Activated naive CD4-positive, alpha-beta T cell (primary cell): Measurements from ENCODE around the gene RNF34.
"Not testable (repeated sequence)": the region's sequence is repeated elsewhere in the genome, so short reads cannot be mapped to it uniquely, and the experiment has no call there.

Source experiments
- DNase-seq, 4 experiments: peaks; one replicate each; lab custom pipeline; 2025; lab: John Stamatoyannopoulos, UW

RNF34 gene

DNA sequence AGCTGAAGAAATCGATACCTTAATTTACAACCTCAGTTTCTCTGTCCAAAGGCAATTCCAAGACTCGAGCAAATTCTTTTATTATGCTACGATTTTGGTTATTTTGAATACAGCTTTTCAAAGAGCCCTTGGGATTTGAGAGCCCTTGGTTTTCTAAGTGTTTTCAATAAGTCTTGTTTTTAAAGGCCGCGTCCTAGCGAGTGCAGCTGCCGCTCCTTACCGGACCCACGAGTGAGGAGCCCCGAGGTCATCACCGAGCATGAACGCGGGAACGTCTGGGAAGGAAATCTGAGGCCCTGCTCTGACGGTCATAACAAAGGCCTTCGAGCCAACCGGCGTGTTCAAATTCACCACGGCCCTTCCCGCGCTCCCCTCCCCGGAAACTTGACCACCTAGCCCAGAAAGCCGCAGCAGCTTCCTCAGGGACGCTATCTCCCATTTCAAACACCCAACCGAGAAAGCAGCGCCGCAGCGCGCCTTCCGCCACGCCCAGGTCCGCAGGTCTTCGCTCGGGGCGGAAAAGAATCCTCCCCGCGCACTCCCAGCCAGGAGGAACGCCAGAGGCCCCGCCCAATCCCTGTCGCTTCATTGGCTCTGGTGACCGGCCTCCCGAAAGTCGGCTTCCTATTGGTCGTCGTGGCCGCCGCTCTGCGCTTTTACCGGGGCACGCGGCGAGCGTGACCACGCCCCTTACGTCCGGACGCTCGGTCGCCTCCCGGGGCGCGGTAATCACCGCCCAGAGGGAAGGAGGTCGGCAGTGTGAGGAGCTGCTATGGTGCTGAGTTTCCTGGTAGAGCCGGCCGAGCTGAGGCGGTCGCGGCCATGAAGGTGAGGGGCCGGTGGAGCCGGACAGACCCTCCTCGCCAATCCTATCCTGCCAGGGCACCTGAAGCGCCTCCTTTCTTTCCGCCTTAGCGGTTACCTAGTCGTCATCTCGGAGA is at the start of gene RNF34:
RNF34 (plus strand) TSS at position 728 of the 941 bp plus-strand sequence; CDS start at position 823, 95 bp downstream.
- peak; percentile 86 to 96 (median 92) for DNase-seq

- peak; percentile 67 to 81 (median 72) for DNase-seq
These were observed 47.9 kb upstream of the RNF34 start, which contains the start of gene ANAPC5 for GRCh38 chr12:121351820-121352681. ANAPC5 (minus strand) TSS chr12:121352411; CDS start chr12:121352340, 71 bp downstream.

DNA sequence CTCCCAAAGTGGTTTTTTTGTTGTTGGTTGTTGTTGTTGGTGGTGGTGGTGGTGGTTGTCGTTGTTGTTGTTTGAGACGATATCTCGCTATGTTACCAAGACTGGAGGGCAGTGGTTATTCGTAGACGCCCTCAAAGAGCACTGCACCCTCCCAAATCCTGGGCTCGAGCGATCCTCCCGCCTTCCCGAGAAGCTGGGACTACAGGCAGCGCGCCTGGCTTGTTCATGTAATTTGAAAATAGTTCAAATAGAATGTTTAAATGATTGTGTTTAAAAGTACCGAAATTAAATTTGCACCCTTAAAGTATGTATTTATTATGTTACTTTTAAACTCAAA is 47.3 kb upstream of the RNF34 start:
- no peak for DNase-seq

DNA sequence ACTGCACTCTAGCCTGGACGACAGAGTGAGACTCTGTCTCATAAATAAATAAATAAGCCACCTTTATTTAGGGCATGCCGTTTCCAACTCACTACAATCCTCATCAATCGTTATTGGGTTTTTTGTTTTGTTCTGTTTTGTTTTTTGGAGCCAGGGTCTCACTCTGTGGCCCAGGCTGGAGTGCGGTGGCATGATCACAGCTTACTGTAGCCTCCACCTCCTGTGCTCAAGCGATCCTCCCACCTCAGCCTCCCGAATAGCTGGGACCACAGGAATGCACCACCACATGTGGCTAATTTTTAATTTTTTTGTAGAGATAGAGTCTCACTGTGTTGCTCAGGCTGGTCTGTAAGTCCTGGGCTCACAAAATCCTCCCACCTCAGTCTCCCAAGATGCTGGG is 44.1 kb upstream of the RNF34 start:
- no peak for DNase-seq

DNA sequence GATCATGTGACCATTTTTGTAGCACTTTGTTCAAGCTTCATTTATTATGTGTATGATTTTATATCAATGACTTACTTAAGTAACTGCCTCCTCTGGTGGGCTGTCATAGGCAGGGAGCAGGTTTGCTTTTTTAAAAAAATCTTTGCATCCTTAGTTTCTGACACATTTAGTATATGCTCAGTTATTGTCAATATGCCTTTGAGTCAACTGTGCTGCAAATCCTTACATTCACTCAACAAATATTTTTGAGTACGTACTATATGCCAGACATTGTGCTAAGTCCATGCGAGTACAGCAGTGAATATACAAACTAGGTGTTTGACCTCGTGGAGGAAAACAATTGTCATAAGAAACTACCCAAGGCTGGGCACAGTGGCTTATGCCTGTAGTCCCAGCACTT is 43.3 kb upstream of the RNF34 start:
- DNase-seq = no peak

GRCh38 chr12:121357331-121357730 is 42.6 kb upstream of the RNF34 start:
- DNase-seq = no peak

GRCh38 chr12:121358073-121358472 is 41.8 kb upstream of the RNF34 start:
- no peak for DNase-seq

GRCh38 chr12:121364683-121365121 is 35.2 kb upstream of the RNF34 start:
- no peak for DNase-seq

DNA sequence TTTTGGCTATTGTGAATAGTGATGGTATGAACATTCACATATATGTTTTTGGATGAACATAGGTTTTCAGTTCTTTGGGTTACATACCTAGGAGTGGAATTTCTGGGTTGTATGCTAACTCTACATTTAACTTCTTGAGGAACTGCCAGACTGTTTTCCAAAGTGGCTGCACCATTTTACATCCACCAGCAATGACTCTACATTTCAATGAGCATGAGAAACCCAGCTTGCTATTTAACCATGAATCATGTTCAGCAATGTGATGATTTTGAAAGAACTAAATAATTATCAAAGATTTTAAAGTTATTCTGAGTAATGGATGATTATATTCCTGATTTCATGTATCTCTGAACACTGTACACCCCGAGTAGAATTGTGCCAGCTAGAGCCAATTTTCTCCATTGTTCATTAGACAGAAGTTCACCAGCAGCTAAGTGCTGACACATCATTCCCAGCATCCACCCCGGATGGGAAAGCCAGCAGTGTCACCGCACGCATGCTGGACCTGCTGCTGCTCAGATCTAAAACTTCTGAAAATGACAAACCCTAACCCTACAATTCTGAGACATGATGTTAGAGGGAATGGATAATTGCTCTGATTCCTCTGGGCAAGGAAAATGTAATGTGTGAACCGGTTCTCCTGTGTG is 34.4 kb upstream of the RNF34 start:
- no peak for DNase-seq

DNA sequence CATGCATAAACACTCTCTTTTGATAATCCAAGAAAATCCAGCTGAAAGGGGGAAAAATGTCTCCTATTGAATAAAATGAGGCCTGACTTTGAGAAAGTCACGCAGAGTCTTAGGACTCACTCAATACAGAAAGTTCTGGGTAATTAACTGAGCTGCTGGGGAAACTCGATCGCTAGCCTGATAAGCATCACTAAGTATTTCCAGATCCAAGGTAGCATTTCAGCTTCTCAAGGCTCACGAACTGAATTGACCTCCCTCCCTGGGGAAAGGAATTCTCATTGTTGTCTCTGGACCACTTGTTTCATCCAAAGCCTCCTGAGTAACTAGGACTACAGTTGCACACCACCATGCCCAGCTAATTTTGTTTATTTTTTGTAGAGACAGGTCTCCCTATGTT is 33.9 kb upstream of the RNF34 start:
- no peak for DNase-seq

GRCh38 chr12:121371404-121371803 is 28.5 kb upstream of the RNF34 start:
- no peak for DNase-seq

- DNase-seq = no peak
These were observed 26.2 kb upstream of the RNF34 start for GRCh38 chr12:121373755-121374154.

- not testable (repeated sequence) for DNase-seq
These were observed 25.6 kb upstream of the RNF34 start for GRCh38 chr12:121374336-121374735.

GRCh38 chr12:121374945-121375584 is 24.9 kb upstream of the RNF34 start:
- not testable (repeated sequence) for DNase-seq

DNA sequence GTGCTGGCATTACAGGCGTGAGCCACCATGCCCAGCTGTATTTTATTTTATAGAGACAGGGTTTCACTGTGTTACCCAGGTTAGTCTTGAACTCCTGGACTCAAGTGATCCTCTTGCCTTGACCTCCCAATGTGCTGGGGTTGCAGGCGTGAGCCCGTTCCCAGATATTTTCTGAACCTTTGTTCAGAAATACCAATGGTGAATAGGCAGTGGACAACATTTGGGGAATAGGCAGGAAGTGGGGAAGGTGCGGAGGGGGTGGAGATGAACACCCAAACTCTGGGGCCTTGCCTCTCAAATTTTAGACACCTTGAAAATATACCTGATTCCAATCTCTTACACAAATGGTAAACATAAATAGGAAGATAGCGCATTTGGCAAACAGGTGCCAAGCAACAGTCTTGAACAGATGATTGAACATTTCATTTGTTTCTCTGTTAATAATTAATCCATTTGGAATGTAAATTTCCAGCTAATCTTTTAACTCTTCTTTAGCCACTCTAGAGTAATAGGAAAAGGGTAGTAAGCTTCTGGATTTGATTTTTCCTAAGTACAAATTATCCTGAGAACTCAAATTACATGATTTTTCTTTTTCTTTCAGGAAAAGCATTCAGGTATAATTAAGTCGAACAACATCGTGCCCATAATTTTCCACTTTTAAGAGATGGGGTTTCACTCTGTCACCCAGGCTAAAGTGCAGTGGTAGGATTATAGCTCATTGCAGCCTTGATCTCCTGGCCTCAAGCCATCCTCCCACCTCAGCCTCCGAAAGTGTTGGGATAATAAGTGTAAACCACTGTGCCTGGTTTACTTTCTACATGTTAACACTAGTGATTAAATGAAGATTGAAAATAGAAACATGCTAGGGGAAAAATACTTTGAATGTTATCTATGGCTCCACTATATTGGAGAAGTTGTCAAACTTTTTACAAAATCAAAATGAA is 22.9 kb upstream of the RNF34 start:
- DNase-seq = no peak

DNA sequence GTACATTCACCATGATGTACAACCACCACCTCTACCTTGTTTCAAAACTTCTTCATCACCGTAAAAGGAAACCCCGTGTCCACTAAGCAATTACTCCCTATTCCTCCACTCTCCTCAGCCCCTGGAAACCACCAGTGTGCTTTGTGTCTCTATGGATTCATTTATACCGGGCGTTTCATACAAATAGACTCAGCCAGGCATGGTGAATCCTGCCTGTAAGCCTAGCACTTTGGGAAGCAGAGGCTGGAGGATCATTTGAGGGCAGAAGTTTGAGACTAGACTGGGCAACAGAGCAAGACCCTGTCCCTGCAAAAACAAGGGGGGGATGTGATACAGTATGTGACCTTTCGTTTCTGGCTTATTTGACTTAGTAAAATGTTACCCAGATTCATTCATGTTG is 21.2 kb upstream of the RNF34 start:
- DNase-seq = no peak

DNA sequence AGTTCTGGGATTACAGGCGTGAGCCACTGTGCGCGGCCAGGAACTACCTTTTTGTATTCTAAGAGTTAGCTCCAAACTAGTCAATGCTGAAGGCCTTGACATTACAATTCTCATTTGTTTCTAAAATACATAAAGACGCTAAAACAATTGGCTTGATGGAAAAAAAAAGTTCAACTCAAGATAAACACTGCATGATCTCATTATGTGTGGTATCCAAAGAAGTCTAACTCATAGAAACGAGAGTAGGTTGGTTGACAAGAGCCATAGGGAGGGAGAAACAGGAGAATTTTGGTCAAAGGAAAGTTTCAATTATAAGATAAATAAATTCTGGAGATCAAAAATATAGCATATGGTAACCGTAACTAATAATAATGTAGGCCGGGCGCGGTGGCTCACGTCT is 20.0 kb upstream of the RNF34 start:
- DNase-seq = no peak

DNA sequence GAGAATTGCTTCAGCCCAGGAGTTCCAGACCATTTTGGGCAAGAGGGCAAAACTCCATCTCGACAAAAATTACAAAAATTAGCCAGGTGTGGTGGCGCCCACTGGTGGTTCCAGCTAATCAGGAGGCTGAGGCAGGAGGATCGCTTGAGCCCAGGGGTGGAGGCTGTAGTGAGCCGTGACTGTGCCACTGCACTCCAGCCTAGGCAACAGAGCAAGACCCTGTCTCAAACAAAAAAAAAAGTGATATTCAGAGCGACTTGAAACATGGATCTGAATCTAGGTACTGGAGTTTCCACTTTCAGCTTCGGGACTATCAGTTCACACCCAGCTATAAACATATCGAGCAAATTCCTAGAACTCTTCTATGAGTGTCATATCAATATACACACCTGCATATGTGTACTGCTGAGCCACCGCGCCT is 16.3 kb upstream of the RNF34 start:
- DNase-seq = no peak

DNA sequence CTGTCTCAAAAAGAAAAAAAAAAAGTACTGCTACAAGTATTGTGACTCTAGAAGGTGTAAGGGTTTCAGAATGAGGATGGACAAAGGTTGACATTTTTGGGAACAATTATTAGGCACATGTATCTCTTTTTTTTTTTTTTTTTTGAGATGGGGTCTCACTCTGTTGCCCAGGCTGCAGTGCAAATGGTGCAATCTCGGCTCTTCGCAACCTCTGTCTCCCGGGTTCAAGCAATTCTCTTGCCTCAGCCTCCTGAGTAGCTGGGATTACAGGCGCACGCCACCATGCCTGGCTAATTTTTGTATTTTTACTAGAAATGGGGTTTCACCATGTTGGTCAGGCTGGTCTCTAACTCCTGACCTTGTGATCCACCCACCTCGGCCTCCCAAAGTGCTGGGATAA is 15.0 kb upstream of the RNF34 start:
- not testable (repeated sequence) for DNase-seq

- DNase-seq = no peak
These were observed 11.4 kb upstream of the RNF34 start for GRCh38 chr12:121388421-121388981.
